H1 (cell line): ENCODE results near the gene CBFA2T2.

Source experiments
- ATF3 ChIP-seq: IDR thresholded peaks from 2 replicates; pipeline ENCODE4 v1.6.1; 2011; ENCODE audit warnings: low read depth, mild to moderate bottlenecking, low read length; ENCODE audit not compliant: insufficient read depth
- CREB1 ChIP-seq: IDR thresholded peaks from 2 replicates; pipeline ENCODE4 v1.6.1; 2012; ENCODE audit warnings: inconsistent platforms
- CTCF ChIP-seq, 3 experiments: IDR thresholded peaks; 1 replicate in 2 of 3; 2 replicates in 1 of 3; pipeline versions ENCODE4 v1.5.1 to v1.6.1; 2011; ENCODE audit warnings: low read length in 3 of 3, mild to moderate bottlenecking in 3 of 3, inconsistent platforms in 2 of 3, low read depth in 1 of 3, moderate library complexity in 1 of 3; ENCODE audit not compliant: insufficient read depth in 1 of 3; ENCODE audit errors: control extremely low read depth in 1 of 3
- HDAC2 ChIP-seq, 2 experiments: fragments of 300-600 bp in 1 of 2; sonication (generic) in 1 of 2; IDR thresholded peaks; 2 replicates each; pipeline ENCODE4 v1.6.1; 2011 to 2012; ENCODE audit warnings: low read depth in 2 of 2, low read length in 2 of 2, mild to moderate bottlenecking in 2 of 2, moderate library complexity in 2 of 2, borderline replicate concordance in 1 of 2, inconsistent platforms in 1 of 2
- HDAC6 ChIP-seq: IDR thresholded peaks from one replicate; pipeline ENCODE4 v1.7.1; 2012; ENCODE audit warnings: low read depth, mild to moderate bottlenecking, inconsistent platforms, low read length, moderate library complexity
- POLR2A ChIP-seq, 2 experiments: IDR thresholded peaks; 1 replicate in 1 of 2; 2 replicates in 1 of 2; pipeline ENCODE4 v1.6.1; 2011; ENCODE audit warnings: low read depth in 2 of 2, low read length in 2 of 2, mild to moderate bottlenecking in 2 of 2; ENCODE audit errors: control extremely low read depth in 1 of 2
- POLR2AphosphoS5 ChIP-seq: IDR thresholded peaks from 2 replicates; pipeline ENCODE4 v1.6.1; 2011; ENCODE audit warnings: low read depth, low read length
- RAD21 ChIP-seq, 2 experiments: IDR thresholded peaks in 1 of 2; conservative IDR thresholded peaks in 1 of 2; 2 replicates each; pipeline ENCODE4 v1.6.1; 2011; ENCODE audit warnings: low read depth in 2 of 2, low read length in 2 of 2, improper control_type of control experiment in 1 of 2, inconsistent platforms in 1 of 2, mild to moderate bottlenecking in 1 of 2, moderate library complexity in 1 of 2
- RFX5 ChIP-seq: IDR thresholded peaks from 2 replicates; pipeline ENCODE4 v1.6.1; 2011; ENCODE audit warnings: low read depth, low read length, improper control_type of control experiment, borderline replicate concordance
- SIN3A ChIP-seq, 2 experiments: IDR thresholded peaks in 1 of 2; conservative IDR thresholded peaks in 1 of 2; 2 replicates each; pipeline ENCODE4 v1.6.1; 2011 to 2012; ENCODE audit warnings: low read length in 2 of 2, improper control_type of control experiment in 1 of 2, low read depth in 1 of 2, mild to moderate bottlenecking in 1 of 2
- SRF ChIP-seq: IDR thresholded peaks from 2 replicates; pipeline ENCODE4 v1.6.1; 2011; ENCODE audit warnings: mild to moderate bottlenecking, low read depth, low read length, moderate library complexity
- TF ChIP-seq, protein P1 (sequence below): IDR thresholded peaks from 2 replicates; pipeline ENCODE4 v1.6.1; 2012; ENCODE audit warnings: inconsistent platforms

DNA sequence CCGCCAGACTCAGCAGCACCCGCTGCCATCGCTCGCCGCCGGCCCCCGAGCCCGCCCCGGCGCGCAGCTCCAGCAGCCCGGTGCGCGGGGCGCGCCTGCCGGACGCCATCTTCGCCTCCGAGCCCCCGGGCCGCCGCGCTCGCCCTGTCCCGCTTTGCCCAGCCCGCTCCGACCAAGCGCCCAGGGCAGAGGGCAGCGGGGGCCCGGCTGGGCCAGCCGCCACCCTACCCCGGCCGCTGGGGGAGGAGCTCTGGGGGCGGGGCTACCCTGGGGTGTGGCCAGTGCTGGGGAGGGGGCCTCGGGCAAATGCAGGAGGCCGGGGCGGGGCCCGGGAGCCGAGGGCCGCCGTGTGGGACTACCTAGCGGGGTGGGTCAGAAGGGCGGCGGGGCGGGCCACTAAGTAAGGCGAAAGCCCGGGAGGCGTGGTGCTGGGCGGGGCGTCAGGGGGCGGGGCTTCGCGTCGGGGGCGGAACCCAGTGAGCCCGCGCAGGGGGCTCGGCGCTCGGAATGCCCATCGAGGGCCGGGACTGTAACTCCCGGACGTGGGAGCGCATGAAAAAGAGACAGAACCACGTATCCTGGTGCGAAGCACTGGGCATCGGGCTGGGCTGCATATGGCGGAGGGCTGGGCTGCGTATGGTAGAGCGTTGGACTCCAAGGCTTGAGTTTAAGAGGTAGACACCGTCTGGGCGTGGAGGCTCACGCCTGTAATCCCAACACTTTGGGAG, 46.2 kb upstream of the CBFA2T2 start, which contains the start of gene SNTA1:
- peak in 1 of 2 experiments; percentile 71; a peak in 1 of 4 replicates for TF ChIP-seq HDAC2 (IDR thresholded peaks at IDR 0.05; ENCODE audit: borderline replicate concordance in 1 of 2, low read depth in 2 of 2, low read length in 2 of 2)
- TF ChIP-seq HDAC6, result no peak
- no peak for TF ChIP-seq CTCF (IDR thresholded peaks at IDR 0.05; ENCODE audit: control extremely low read depth in 1 of 3, insufficient read depth in 1 of 3, low read depth in 1 of 3, low read length in 3 of 3)
- TF ChIP-seq CREB1, result no peak
- no peak for TF ChIP-seq RAD21 (IDR thresholded peaks at IDR 0.05 in 1 of 2, conservative IDR thresholded peaks at IDR 0.05 in 1 of 2; ENCODE audit: low read depth in 2 of 2, low read length in 2 of 2)
- no peak for TF ChIP-seq RFX5
- TF ChIP-seq, protein P1, sequence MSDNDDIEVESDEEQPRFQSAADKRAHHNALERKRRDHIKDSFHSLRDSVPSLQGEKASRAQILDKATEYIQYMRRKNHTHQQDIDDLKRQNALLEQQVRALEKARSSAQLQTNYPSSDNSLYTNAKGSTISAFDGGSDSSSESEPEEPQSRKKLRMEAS, result no peak; the same call in 1 of the 2 replicates
- TF ChIP-seq SRF, result no peak
- TF ChIP-seq ATF3, result no peak
- 0 out of 3 replicates have a peak, but pooled peaks of 1 of the 2 experiments have one; percentile 18 for TF ChIP-seq POLR2A (IDR thresholded peaks at IDR 0.05; ENCODE audit: control extremely low read depth in 1 of 2, low read depth in 2 of 2, low read length in 2 of 2)
- TF ChIP-seq POLR2AphosphoS5, result no peak
- TF ChIP-seq SIN3A (conservative IDR thresholded peaks at IDR 0.05 in 1 of 2, IDR thresholded peaks at IDR 0.05 in 1 of 2; ENCODE audit: low read depth in 1 of 2, low read length in 2 of 2), result peak in 1 of 2 experiments; percentile 75; a peak in 2 of 4 replicates
